RWPE1 (cell line): ENCODE data around the gene ZNF487.
A peak's percentile ranks its signal among the peaks of the same experiment; 100 is the strongest.

ENCODE experiments used
- CTCF ChIA-PET: fragments of 350-600 bp; sonication (Branson Sonifier 250); formaldehyde crosslinking; extraction: SDS; loops from one replicate; lab custom pipeline; 2021; lab: Yijun Ruan, JAX
- POLR2A ChIA-PET: fragments of 400-600 bp; formaldehyde crosslinking; extraction: SDS; loops from one replicate; lab custom pipeline; 2020; ENCODE audit warnings: antibody characterized with exemption; ENCODE audit not compliant: low non-redundant PET; lab: Yijun Ruan, JAX
- DNase-seq: peaks from one replicate; pipeline ENCODE4 v3.0.0; 2012; ENCODE audit warnings: low spot score
- H3K27ac ChIP-seq: fragments of 450-650 bp; 2 replicates; pipeline ENCODE4 v1.5.1; 2017
- CTCF ChIP-seq: fragments of 450-650 bp; conservative IDR thresholded peaks from 2 replicates; pipeline ENCODE4 v1.5.1; 2017; ENCODE audit warnings: low read depth, mild to moderate bottlenecking

ZNF487 gene

GRCh38 chr10:43396928-43397624 lies 39.8 kb upstream of the ZNF487 start:
- TF ChIP-seq CTCF = no peak
- POLR2A ChIA-PET = interaction anchor here (1.0 kb wide), 2 partner anchors 12 to 38 kb away, joined by 4 to 10 read pairs; partner anchors contain the start of gene HNRNPF
- peak overlapping the region; percentile 98 for H3K27ac ChIP-seq
- DNase-seq = peak; percentile 87
- CTCF ChIA-PET = no interaction called here

- ChIA-PET POLR2A (no interaction called here), CTCF (no interaction called here)
- no peak for TF ChIP-seq CTCF
- peak overlapping the region; percentile 98 for H3K27ac ChIP-seq
- DNase-seq = no peak
Observed at GRCh38 chr10:43398939-43399319, 38.0 kb upstream of the ZNF487 start.

GRCh38 chr10:43399320-43400310 lies 37.3 kb upstream of the ZNF487 start:
- ChIA-PET CTCF (interaction anchor here (0.5 kb wide), 1 partner anchor 18 kb away, joined by 3 read pairs; no protein-coding TSS in a partner anchor), POLR2A (no interaction called here)
- H3K27ac ChIP-seq = peak overlapping the region; percentile 98
- no peak for TF ChIP-seq CTCF
- DNase-seq = no peak

- H3K27ac ChIP-seq = peak overlapping the region; percentile 60
- POLR2A ChIA-PET = no interaction called here
- DNase-seq = no peak
- TF ChIP-seq CTCF = no peak
- CTCF ChIA-PET = no interaction called here
Observed at GRCh38 chr10:43401627-43402026, 35.3 kb upstream of the ZNF487 start.

- POLR2A ChIA-PET = no interaction called here
- CTCF ChIA-PET = no interaction called here
- no peak for DNase-seq
- TF ChIP-seq CTCF = no peak
- no peak overlapping the region for H3K27ac ChIP-seq
Observed at GRCh38 chr10:43402176-43402575, 34.7 kb upstream of the ZNF487 start.

GRCh38 chr10:43402880-43403452 lies 33.9 kb upstream of the ZNF487 start:
- no peak for DNase-seq
- ChIA-PET CTCF (no interaction called here), POLR2A (no interaction called here)
- TF ChIP-seq CTCF = no peak
- peak overlapping the region; percentile 48; the same call in 1 of the 2 replicates for H3K27ac ChIP-seq
